HK-2 (cell line): ENCODE data around the gene TBCK.
A peak's percentile ranks its signal among the peaks of the same experiment; 100 is the strongest.

ENCODE experiments used
- DNase-seq: peaks from one replicate; pipeline ENCODE4 v3.0.0-alpha.2; 2018; ENCODE audit not compliant: unreplicated experiment

TBCK gene

DNA sequence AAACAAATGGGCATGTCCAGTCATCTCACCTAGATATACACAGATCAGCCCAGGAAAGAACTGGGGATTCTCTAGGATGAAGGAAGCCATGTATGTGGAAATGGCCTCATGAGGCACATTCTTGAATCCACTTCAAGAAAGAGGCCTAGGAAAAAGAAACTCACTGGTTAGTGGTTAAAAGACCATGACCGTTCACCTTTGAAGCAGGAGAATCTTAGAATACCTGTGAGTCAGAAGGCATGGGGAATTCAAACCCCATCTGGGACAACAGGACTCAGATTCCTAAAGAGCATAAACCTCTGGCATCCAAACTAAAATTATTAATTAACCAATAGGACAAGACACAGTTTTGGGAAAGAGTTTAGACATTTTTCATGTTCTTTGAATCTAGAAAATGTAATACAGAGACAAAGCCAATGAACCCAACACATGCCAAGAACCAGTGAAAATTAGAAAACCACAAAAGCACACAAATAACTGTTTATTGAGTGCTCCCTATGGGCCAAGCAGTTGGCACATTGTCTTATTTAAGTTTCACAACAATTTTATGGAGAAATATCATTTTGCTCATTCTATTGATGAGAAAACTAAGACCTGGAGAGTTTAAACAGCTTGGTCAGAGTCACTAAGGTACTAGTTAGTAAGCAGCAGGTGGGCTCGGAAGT is 323.2 kb downstream of the TBCK start:
- DNase-seq: peak; percentile 30

GRCh38 chr4:105991726-105992125 is 324.3 kb downstream of the TBCK start:
- no peak for DNase-seq
